Bronchial epithelial cell (primary cell): ENCODE measurements around the gene ZP4. TPM values are rescaled to one million over a fixed set of nuclear protein-coding genes. Genes with fewer than 3 reads are reported as not detected.
A peak's percentile ranks its signal among the peaks of the same experiment; 100 is the strongest.

Source experiments
- DNase-seq: peaks from one replicate; pipeline ENCODE4 v3.0.0-alpha.2; 2010; ENCODE audit warnings: low read depth
- FAIRE-seq: peaks from 2 replicates; lab custom pipeline; 2011; peaks lifted over from hg19 to GRCh38; lab: Jason Lieb, UNC
- H3K27me3 ChIP-seq: 2 replicates; pipeline ENCODE4 v1.5.1; 2011; ENCODE audit warnings: low read length; ENCODE audit not compliant: control insufficient read depth, insufficient read depth
- H3K36me3 ChIP-seq: 2 replicates; pipeline ENCODE4 v1.5.1; 2011; ENCODE audit warnings: low read length; ENCODE audit not compliant: control insufficient read depth, insufficient read depth
- H3K4me3 ChIP-seq: 2 replicates; pipeline ENCODE4 v1.5.1; 2011; ENCODE audit warnings: mild to moderate bottlenecking, low read depth, low read length, control low read depth
- CTCF ChIP-seq: IDR thresholded peaks from 2 replicates; pipeline ENCODE4 v1.5.1; 2011; ENCODE audit warnings: mild to moderate bottlenecking, moderate library complexity, low read length, control low read depth, inconsistent platforms; ENCODE audit not compliant: insufficient read depth, severe bottlenecking
- total RNA-seq: library from RNA; depleted of rRNA; stranded (reverse); fragments of >200 nt; gene quantifications from 2 replicates; pipeline ENCODE4 v1.2.1, GENCODE V29; 2014

The ZP4 gene
- total RNA-seq, 1 donor from 2014 or later: not detected

- TF ChIP-seq CTCF: no peak
Measured at GRCh38 chr1:237891266-237891665, 544 bp upstream of the ZP4 start.

GRCh38 chr1:237890416-237890815 is 306 bp downstream of the ZP4 start:
- no peak for FAIRE-seq
- no peak for TF ChIP-seq CTCF
- Histone ChIP-seq H3K4me3 (no peak overlapping the region), H3K36me3 (no peaks in the 10 kb centered on the region), H3K27me3 (no peaks in the 10 kb centered on the region)
- DNase-seq: no peak

More at GRCh38 chr1:237891266-237891665, 544 bp upstream of the ZP4 start:
- FAIRE-seq (no peak), DNase-seq (no peak)
- H3K36me3 ChIP-seq: no peaks in the 10 kb centered on the region
- H3K27me3 ChIP-seq: no peaks in the 10 kb centered on the region
- H3K4me3 ChIP-seq: no peak overlapping the region

- no peak for TF ChIP-seq CTCF
- no peak overlapping the region for H3K4me3 ChIP-seq
- DNase-seq (peak; percentile 84), FAIRE-seq (peak; percentile 79)
- H3K27me3 ChIP-seq: no peaks in the 10 kb centered on the region
- no peaks in the 10 kb centered on the region for H3K36me3 ChIP-seq
Measured at GRCh38 chr1:237888143-237888542, 2.6 kb downstream of the ZP4 start.

GRCh38 chr1:237887542-237887941 is 3.2 kb downstream of the ZP4 start:
- no peaks in the 10 kb centered on the region for H3K36me3 ChIP-seq
- no peak overlapping the region for H3K4me3 ChIP-seq
- FAIRE-seq (no peak), DNase-seq (no peak)
- no peak for TF ChIP-seq CTCF
- H3K27me3 ChIP-seq: no peaks in the 10 kb centered on the region

GRCh38 chr1:237884237-237884636 is 6.5 kb downstream of the ZP4 start:
- TF ChIP-seq CTCF: no peak
- DNase-seq: peak; percentile 80
- Histone ChIP-seq H3K27me3 (no peaks in the 10 kb centered on the region), H3K36me3 (no peaks in the 10 kb centered on the region), H3K4me3 (no peak overlapping the region)
- FAIRE-seq: no peak

- TF ChIP-seq CTCF: no peak
- no peak for FAIRE-seq
- Histone ChIP-seq H3K27me3 (no peaks in the 10 kb centered on the region), H3K36me3 (no peaks in the 10 kb centered on the region), H3K4me3 (no peak overlapping the region)
- peak; percentile 95 for DNase-seq
Measured at GRCh38 chr1:237879195-237879594, 11.5 kb downstream of the ZP4 start.
